Testis (tissue), 3 donors: ENCODE data around the gene ALPL. TPM values are rescaled to one million over a fixed set of nuclear protein-coding genes. Genes with fewer than 3 reads are reported as not detected.

Experiments used
- DNase-seq: peaks from one replicate; pipeline ENCODE4 v3.0.0-alpha.2; 2019
- H3K27ac ChIP-seq, 2 donors: fragments of 200-600 bp; sonication (generic); one replicate each; pipeline ENCODE4 v1.5.1; 2019
- H3K27me3 ChIP-seq: fragments of 200-600 bp; sonication (generic); one replicate; pipeline ENCODE4 v1.5.1; 2019
- H3K36me3 ChIP-seq: fragments of 200-600 bp; sonication (generic); one replicate; pipeline ENCODE4 v1.5.1; 2017; ENCODE audit warnings: low read depth; ENCODE audit errors: missing control alignments
- H3K4me1 ChIP-seq: fragments of 200-600 bp; sonication (generic); one replicate; pipeline ENCODE4 v1.5.1; 2019
- H3K4me3 ChIP-seq, 2 donors: fragments of 200-600 bp; sonication (generic); one replicate each; pipeline ENCODE4 v1.5.1; 2017 to 2019
- H3K9me3 ChIP-seq: fragments of 200-600 bp; sonication (generic); one replicate; pipeline ENCODE4 v1.5.1; 2017
- POLR2A ChIP-seq: fragments of 450-650 bp; IDR thresholded peaks from one replicate; pipeline ENCODE4 v1.6.1; 2017; ENCODE audit warnings: antibody characterized with exemption, mild to moderate bottlenecking, moderate library complexity
- WGBS, 2 donors: methylation state at CpG; one replicate each; pipeline ENCODE4 v1.1.5; 2018; 5-methylcytosine and 5-hydroxymethylcytosine counted together
- intact Hi-C: fragments of 100-400 bp; cut with DNase I; formaldehyde crosslinking; loops from one replicate; pipeline ENCODE4 v1.15.1; 2023; ENCODE audit warnings: low total_unique reads
- polyA plus RNA-seq: library from polyadenylated mRNA; stranded (reverse); fragments of 350-450 nt; fragmentation: Illumina TruSeq; extraction: RNeasy Lipid Tissue Mini Kit (QIAGEN cat#74804); gene quantifications from one replicate; pipeline ENCODE4 v1.2.3, GENCODE V29; 2014; ENCODE audit warnings: low read depth, low replicate concordance; ENCODE audit not compliant: insufficient read depth
- total RNA-seq, 2 donors: library from RNA; depleted of rRNA; stranded (reverse); fragments of >200 nt; gene quantifications; one replicate each; pipeline ENCODE4 v1.2.3, GENCODE V29; 2016
- TF ChIP-seq, protein P1 (sequence below), 3 experiments: fragments of 450-650 bp in 2 of 3; fragments of 200-600 bp in 1 of 3; sonication (generic) in 1 of 3; IDR thresholded peaks; one replicate each; pipeline ENCODE4 v1.5.1; 2016 to 2019; ENCODE audit warnings: antibody characterized with exemption in 3 of 3, mild to moderate bottlenecking in 2 of 3, moderate library complexity in 1 of 3

Gene ALPL
- total and polyA plus RNA-seq, 3 donors from 2014 or later: 11.8 to 22.2 (median 15.7) TPM

GRCh38 chr1:21610989-21611785, 102.0 kb downstream of the ALPL start:
- WGBS, 2 donors: 78 to 83% methylated on average over 21 of the region's 21 CpGs
- Histone ChIP-seq H3K9me3 (no peaks in the 10 kb centered on the region), H3K27me3 (no peaks in the 10 kb centered on the region), H3K36me3 (no peaks in the 10 kb centered on the region), H3K4me1 (no peaks in the 10 kb centered on the region), H3K27ac (no peak overlapping the region), H3K4me3 (no peak overlapping the region)
- TF ChIP-seq POLR2A: no peak
- TF ChIP-seq, protein P1, sequence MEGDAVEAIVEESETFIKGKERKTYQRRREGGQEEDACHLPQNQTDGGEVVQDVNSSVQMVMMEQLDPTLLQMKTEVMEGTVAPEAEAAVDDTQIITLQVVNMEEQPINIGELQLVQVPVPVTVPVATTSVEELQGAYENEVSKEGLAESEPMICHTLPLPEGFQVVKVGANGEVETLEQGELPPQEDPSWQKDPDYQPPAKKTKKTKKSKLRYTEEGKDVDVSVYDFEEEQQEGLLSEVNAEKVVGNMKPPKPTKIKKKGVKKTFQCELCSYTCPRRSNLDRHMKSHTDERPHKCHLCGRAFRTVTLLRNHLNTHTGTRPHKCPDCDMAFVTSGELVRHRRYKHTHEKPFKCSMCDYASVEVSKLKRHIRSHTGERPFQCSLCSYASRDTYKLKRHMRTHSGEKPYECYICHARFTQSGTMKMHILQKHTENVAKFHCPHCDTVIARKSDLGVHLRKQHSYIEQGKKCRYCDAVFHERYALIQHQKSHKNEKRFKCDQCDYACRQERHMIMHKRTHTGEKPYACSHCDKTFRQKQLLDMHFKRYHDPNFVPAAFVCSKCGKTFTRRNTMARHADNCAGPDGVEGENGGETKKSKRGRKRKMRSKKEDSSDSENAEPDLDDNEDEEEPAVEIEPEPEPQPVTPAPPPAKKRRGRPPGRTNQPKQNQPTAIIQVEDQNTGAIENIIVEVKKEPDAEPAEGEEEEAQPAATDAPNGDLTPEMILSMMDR (IDR thresholded peaks at IDR 0.05): no peak
- intact Hi-C loops: no loop called here
- DNase-seq: no peak

GRCh38 chr1:21612057-21612456, 102.8 kb downstream of the ALPL start:
- H3K4me3 ChIP-seq: no peak overlapping the region
- H3K27ac ChIP-seq: no peak overlapping the region
- H3K36me3 ChIP-seq: no peaks in the 10 kb centered on the region
- H3K9me3 ChIP-seq: no peaks in the 10 kb centered on the region
- WGBS, 2 donors: 95 to 96% methylated on average over 10 to 13 of the region's 13 CpGs
- DNase-seq: no peak
- H3K27me3 ChIP-seq: no peaks in the 10 kb centered on the region
- TF ChIP-seq POLR2A: no peak
- TF ChIP-seq, protein P1 (IDR thresholded peaks at IDR 0.05): no peak
- no peaks in the 10 kb centered on the region for H3K4me1 ChIP-seq
- intact Hi-C loops: no loop called here

DNA sequence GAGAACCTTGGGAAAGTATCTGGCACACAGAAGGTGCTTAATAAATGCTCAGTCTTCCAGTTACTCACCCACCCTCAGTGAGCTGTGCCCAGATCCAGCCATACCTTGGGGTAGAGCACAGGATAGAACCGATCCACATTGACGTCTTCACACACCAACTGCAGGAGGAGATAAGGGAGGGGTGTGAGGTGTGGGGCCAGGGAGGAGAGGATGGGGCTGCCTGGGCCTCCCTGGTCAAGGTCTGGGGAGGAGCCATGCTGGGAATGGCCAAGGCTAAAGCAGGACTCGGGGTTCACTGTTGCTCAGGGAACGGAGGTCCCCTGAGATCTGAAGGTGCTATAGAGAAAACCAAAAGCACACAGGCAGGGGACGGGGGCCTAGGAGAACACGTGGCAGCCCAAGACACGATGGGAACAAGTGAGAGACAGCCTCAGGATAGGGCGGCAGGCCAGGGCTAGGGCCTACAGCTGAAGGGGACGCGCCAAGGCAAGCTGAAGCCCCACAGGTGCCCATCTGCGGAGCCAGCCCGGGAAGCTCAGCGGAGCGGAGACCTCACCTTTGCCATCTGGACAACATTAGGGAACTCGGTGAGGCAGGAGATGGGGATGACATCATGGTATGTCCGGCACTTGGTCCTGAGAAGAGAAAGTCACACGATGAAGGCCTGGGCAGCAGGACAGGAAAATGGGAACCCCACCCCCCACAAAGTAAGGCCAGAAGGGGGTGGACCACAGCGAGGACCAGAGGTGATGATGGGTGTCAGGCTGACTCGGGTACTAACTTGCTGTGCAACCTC, 104.0 kb downstream of the ALPL start:
- TF ChIP-seq, protein P1 (IDR thresholded peaks at IDR 0.05): no peak
- no peak for TF ChIP-seq POLR2A
- Histone ChIP-seq H3K27me3 (no peaks in the 10 kb centered on the region), H3K4me3 (no peak overlapping the region), H3K9me3 (no peaks in the 10 kb centered on the region), H3K27ac (no peak overlapping the region), H3K4me1 (no peaks in the 10 kb centered on the region), H3K36me3 (no peaks in the 10 kb centered on the region)
- intact Hi-C loops: no loop called here
- DNase-seq: no peak
- 81 to 84% methylated on average over 19 of the region's 19 CpGs for WGBS, 2 donors

- Histone ChIP-seq H3K4me1 (no peaks in the 10 kb centered on the region), H3K9me3 (no peaks in the 10 kb centered on the region), H3K27ac (no peak overlapping the region), H3K36me3 (no peaks in the 10 kb centered on the region), H3K4me3 (no peak overlapping the region), H3K27me3 (no peaks in the 10 kb centered on the region)
- TF ChIP-seq, protein P1 (IDR thresholded peaks at IDR 0.05): no peak
- TF ChIP-seq POLR2A: no peak
- no peak for DNase-seq
- intact Hi-C loops: no loop called here
- 93 to 96% methylated on average over 6 to 11 of the region's 11 CpGs for WGBS, 2 donors
These were observed 105.3 kb downstream of the ALPL start for GRCh38 chr1:21614419-21615115.
